ENCODE data around the gene PRM1. TPM values are rescaled to one million over a fixed set of nuclear protein-coding genes. Genes with fewer than 3 reads are reported as not detected.

PRM1 gene
- total and polyA plus RNA-seq, 4 donors = not detected

DNA sequence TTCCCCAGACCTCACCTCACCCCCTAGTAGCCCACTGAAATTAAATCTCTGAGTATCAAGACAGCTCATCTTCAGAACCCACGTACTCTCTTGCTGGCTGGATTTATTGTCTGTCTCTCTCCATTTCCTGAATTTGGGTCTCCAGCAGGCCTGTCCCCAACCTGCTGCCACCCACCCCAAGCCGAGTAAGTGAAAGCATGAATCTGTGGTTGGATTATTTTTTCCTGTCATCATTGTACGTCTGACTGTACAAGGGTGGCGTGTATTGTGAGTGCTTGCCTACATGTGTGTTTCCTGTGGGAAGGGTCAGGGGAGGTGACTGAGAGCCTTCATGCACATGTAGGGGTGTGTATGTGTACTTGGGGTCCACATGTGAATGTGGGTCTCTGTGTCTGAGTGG is 17.4 kb downstream of the PRM1 start:
- H3K4me3 ChIP-seq (ENCODE audit: low read depth in 1 of 3, low read length in 3 of 3) = no peak overlapping the region
- no peaks in the 10 kb centered on the region for H3K27me3 ChIP-seq (ENCODE audit: control insufficient read depth in 4 of 4, insufficient read depth in 4 of 4, low read length in 3 of 4)
- no peak overlapping the region for H3K9ac ChIP-seq (ENCODE audit: low read depth in 1 of 2, low read length in 2 of 2)
- H3K9me3 ChIP-seq (ENCODE audit: control insufficient read depth in 4 of 4, low read length in 3 of 4) = no peaks in the 10 kb centered on the region
- H3K36me3 ChIP-seq (ENCODE audit: control insufficient read depth in 4 of 4, insufficient read depth in 3 of 4, low read depth in 1 of 4, low read length in 3 of 4) = no peaks in the 10 kb centered on the region
- no peak for DNase-seq (ENCODE audit: low spot score)
- no peak overlapping the region for H3K27ac ChIP-seq (ENCODE audit: low read depth in 1 of 2, low read length in 2 of 2)
- WGBS = 75% methylated on average over 4 of the region's 4 CpGs
- peaks cover 0 to 11% (median 5%) of the 10 kb centered on the region in 4 donors for H3K4me1 ChIP-seq (ENCODE audit: control insufficient read depth in 4 of 4, insufficient read depth in 4 of 4, low read length in 3 of 4)
- TF ChIP-seq SP1 (IDR thresholded peaks at IDR 0.05) (no peak), FOXA2 (IDR thresholded peaks at IDR 0.05) (no peak)

DNA sequence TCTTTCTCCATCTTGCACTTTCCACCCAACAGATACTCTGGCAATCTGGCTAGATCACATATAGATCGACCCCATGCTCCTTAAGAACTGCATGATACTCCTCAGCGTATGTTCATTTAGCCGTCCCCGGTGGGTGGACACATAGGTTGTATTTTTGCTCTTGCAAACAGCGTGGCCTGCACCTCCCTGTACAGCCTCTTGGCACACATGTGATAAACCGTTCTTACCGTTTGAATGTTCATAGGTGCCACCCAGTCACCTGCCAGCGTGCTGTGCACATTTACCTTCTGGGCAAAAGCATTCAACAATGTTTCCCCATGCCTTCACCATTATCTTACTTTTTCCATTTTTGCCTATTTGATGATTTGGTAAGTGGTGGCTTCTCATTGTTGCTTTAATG is 18.2 kb downstream of the PRM1 start:
- TF ChIP-seq HNF4G (IDR thresholded peaks at IDR 0.05) (no peak), TAF1 (conservative IDR thresholded peaks at IDR 0.05) (no peak), RAD21 (IDR thresholded peaks at IDR 0.05) (no peak), YY1 (IDR thresholded peaks at IDR 0.05) (no peak), RXRA (IDR thresholded peaks at IDR 0.05) (no peak), SP1 (IDR thresholded peaks at IDR 0.05) (no peak), FOXA2 (IDR thresholded peaks at IDR 0.05) (no peak)
- TF ChIP-seq, protein P1, sequence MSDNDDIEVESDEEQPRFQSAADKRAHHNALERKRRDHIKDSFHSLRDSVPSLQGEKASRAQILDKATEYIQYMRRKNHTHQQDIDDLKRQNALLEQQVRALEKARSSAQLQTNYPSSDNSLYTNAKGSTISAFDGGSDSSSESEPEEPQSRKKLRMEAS (IDR thresholded peaks at IDR 0.05) = no peak
- TF ChIP-seq, protein P2, sequence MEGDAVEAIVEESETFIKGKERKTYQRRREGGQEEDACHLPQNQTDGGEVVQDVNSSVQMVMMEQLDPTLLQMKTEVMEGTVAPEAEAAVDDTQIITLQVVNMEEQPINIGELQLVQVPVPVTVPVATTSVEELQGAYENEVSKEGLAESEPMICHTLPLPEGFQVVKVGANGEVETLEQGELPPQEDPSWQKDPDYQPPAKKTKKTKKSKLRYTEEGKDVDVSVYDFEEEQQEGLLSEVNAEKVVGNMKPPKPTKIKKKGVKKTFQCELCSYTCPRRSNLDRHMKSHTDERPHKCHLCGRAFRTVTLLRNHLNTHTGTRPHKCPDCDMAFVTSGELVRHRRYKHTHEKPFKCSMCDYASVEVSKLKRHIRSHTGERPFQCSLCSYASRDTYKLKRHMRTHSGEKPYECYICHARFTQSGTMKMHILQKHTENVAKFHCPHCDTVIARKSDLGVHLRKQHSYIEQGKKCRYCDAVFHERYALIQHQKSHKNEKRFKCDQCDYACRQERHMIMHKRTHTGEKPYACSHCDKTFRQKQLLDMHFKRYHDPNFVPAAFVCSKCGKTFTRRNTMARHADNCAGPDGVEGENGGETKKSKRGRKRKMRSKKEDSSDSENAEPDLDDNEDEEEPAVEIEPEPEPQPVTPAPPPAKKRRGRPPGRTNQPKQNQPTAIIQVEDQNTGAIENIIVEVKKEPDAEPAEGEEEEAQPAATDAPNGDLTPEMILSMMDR (IDR thresholded peaks at IDR 0.05; ENCODE audit: low read depth, low read length, missing input control) = no peak
- TF ChIP-seq, protein P3, sequence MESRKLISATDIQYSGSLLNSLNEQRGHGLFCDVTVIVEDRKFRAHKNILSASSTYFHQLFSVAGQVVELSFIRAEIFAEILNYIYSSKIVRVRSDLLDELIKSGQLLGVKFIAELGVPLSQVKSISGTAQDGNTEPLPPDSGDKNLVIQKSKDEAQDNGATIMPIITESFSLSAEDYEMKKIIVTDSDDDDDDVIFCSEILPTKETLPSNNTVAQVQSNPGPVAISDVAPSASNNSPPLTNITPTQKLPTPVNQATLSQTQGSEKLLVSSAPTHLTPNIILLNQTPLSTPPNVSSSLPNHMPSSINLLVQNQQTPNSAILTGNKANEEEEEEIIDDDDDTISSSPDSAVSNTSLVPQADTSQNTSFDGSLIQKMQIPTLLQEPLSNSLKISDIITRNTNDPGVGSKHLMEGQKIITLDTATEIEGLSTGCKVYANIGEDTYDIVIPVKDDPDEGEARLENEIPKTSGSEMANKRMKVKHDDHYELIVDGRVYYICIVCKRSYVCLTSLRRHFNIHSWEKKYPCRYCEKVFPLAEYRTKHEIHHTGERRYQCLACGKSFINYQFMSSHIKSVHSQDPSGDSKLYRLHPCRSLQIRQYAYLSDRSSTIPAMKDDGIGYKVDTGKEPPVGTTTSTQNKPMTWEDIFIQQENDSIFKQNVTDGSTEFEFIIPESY (IDR thresholded peaks at IDR 0.05) = no peak
- TF ChIP-seq, protein P4, sequence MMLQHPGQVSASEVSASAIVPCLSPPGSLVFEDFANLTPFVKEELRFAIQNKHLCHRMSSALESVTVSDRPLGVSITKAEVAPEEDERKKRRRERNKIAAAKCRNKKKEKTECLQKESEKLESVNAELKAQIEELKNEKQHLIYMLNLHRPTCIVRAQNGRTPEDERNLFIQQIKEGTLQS (IDR thresholded peaks at IDR 0.05) = no peak
- TF ChIP-seq, protein P5, sequence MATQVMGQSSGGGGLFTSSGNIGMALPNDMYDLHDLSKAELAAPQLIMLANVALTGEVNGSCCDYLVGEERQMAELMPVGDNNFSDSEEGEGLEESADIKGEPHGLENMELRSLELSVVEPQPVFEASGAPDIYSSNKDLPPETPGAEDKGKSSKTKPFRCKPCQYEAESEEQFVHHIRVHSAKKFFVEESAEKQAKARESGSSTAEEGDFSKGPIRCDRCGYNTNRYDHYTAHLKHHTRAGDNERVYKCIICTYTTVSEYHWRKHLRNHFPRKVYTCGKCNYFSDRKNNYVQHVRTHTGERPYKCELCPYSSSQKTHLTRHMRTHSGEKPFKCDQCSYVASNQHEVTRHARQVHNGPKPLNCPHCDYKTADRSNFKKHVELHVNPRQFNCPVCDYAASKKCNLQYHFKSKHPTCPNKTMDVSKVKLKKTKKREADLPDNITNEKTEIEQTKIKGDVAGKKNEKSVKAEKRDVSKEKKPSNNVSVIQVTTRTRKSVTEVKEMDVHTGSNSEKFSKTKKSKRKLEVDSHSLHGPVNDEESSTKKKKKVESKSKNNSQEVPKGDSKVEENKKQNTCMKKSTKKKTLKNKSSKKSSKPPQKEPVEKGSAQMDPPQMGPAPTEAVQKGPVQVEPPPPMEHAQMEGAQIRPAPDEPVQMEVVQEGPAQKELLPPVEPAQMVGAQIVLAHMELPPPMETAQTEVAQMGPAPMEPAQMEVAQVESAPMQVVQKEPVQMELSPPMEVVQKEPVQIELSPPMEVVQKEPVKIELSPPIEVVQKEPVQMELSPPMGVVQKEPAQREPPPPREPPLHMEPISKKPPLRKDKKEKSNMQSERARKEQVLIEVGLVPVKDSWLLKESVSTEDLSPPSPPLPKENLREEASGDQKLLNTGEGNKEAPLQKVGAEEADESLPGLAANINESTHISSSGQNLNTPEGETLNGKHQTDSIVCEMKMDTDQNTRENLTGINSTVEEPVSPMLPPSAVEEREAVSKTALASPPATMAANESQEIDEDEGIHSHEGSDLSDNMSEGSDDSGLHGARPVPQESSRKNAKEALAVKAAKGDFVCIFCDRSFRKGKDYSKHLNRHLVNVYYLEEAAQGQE (IDR thresholded peaks at IDR 0.05) = no peak
- H3K27me3 ChIP-seq (ENCODE audit: control insufficient read depth in 4 of 4, insufficient read depth in 4 of 4, low read length in 3 of 4) = no peaks in the 10 kb centered on the region
- no peak for DNase-seq (ENCODE audit: low spot score)
- WGBS = 81% methylated on average over 8 of the region's 8 CpGs
- H3K36me3 ChIP-seq (ENCODE audit: control insufficient read depth in 4 of 4, insufficient read depth in 3 of 4, low read depth in 1 of 4, low read length in 3 of 4) = no peaks in the 10 kb centered on the region
- no peaks in the 10 kb centered on the region for H3K9me3 ChIP-seq (ENCODE audit: control insufficient read depth in 4 of 4, low read length in 3 of 4)
- H3K4me1 ChIP-seq (ENCODE audit: control insufficient read depth in 4 of 4, insufficient read depth in 4 of 4, low read length in 3 of 4) = peaks cover 0 to 19% (median 11%) of the 10 kb centered on the region in 4 donors
- no peak overlapping the region for H3K27ac ChIP-seq (ENCODE audit: low read depth in 1 of 2, low read length in 2 of 2)
- H3K9ac ChIP-seq (ENCODE audit: low read depth in 1 of 2, low read length in 2 of 2) = no peak overlapping the region
- H3K4me3 ChIP-seq (ENCODE audit: low read depth in 1 of 3, low read length in 3 of 3) = no peak overlapping the region
